SK-N-MC (cell line): ENCODE data around the gene KCNK15.

Experiments used
- EZH2 ChIP-seq: fragments of 200-600 bp; sonication (generic); IDR thresholded peaks from one replicate; pipeline ENCODE4 v1.6.1; 2017; ENCODE audit warnings: antibody characterized with exemption
- FOXP2 ChIP-seq: optimal IDR thresholded peaks from 2 replicates; pipeline ENCODE3; 2011; ENCODE audit warnings: mild to moderate bottlenecking, moderate library complexity; ENCODE audit not compliant: insufficient read depth; ENCODE audit errors: extremely low read length, control extremely low read depth
- POLR2AphosphoS5 ChIP-seq: IDR thresholded peaks from 2 replicates; pipeline ENCODE4 v1.6.1; 2012; ENCODE audit warnings: mild to moderate bottlenecking, low read depth, low read length, borderline replicate concordance

- TF ChIP-seq EZH2, result no peak
- TF ChIP-seq POLR2AphosphoS5, result no peak
- no peak for TF ChIP-seq FOXP2
Measured at GRCh38 chr20:44701858-44702256, 43.8 kb upstream of the KCNK15 start.
